IMR-90 (cell line): ENCODE measurements around the gene CPEB1.

Experiments
- BHLHE40 ChIP-seq: fragments of 150-350 bp; IDR thresholded peaks from 2 replicates; pipeline ENCODE4 v1.6.1; 2016; ENCODE audit warnings: mild to moderate bottlenecking, low read depth, low read length
- CEBPB ChIP-seq: IDR thresholded peaks from 2 replicates; pipeline ENCODE4 v1.6.1; 2012; ENCODE audit warnings: low read depth, low read length, improper control_type of control experiment
- CHD1 ChIP-seq: IDR thresholded peaks from 2 replicates; pipeline ENCODE4 v1.6.1; 2012; ENCODE audit warnings: low read depth, low read length, improper control_type of control experiment
- CTCF ChIP-seq: conservative IDR thresholded peaks from 2 replicates; pipeline ENCODE4 v1.5.1; 2012; ENCODE audit warnings: mild to moderate bottlenecking, low read depth, low read length, improper control_type of control experiment
- ELK1 ChIP-seq: fragments of 150-350 bp; IDR thresholded peaks from 2 replicates; pipeline ENCODE4 v1.6.1; 2016; ENCODE audit warnings: low read depth, mild to moderate bottlenecking, low read length, moderate library complexity, borderline replicate concordance
- MAZ ChIP-seq: IDR thresholded peaks from 2 replicates; pipeline ENCODE4 v1.6.1; 2012; ENCODE audit warnings: low read depth, mild to moderate bottlenecking, low read length, improper control_type of control experiment, moderate library complexity, borderline replicate concordance
- MXI1 ChIP-seq: IDR thresholded peaks from 2 replicates; pipeline ENCODE4 v1.6.1; 2012; ENCODE audit warnings: low read depth, mild to moderate bottlenecking, low read length, moderate library complexity, borderline replicate concordance
- POLR2A ChIP-seq: IDR thresholded peaks from 2 replicates; pipeline ENCODE4 v1.6.1; 2012; ENCODE audit warnings: mild to moderate bottlenecking, low read depth, low read length
- RAD21 ChIP-seq: IDR thresholded peaks from 2 replicates; pipeline ENCODE4 v1.6.1; 2012; ENCODE audit warnings: low read length, improper control_type of control experiment
- RFX5 ChIP-seq: IDR thresholded peaks from 2 replicates; pipeline ENCODE4 v1.8.0; 2012; ENCODE audit warnings: low read depth, mild to moderate bottlenecking, low read length, moderate library complexity
- SMC3 ChIP-seq: fragments of 150-350 bp; IDR thresholded peaks from 2 replicates; pipeline ENCODE4 v1.6.1; 2016; ENCODE audit warnings: low read depth, mild to moderate bottlenecking, antibody characterized with exemption, low read length, moderate library complexity

- no peak for TF ChIP-seq CTCF
- TF ChIP-seq POLR2A: no peak
- no peak for TF ChIP-seq RAD21
- TF ChIP-seq BHLHE40: no peak
- TF ChIP-seq RFX5: no peak
- no peak for TF ChIP-seq CEBPB
- TF ChIP-seq MXI1: no peak
- TF ChIP-seq CHD1: no peak
- TF ChIP-seq SMC3: no peak
- TF ChIP-seq ELK1: no peak
- TF ChIP-seq MAZ: no peak
Observed at GRCh38 chr15:82532991-82533481, 114.1 kb downstream of the CPEB1 start.
